Stimulated activated CD4-positive, alpha-beta T cell treated with anti-CD3 and anti-CD28 coated beads, Interleukin-1b, Interleukin-23, amount 100 ng/mL, for 48 hours (primary cell): ENCODE results near the gene PRR23B.
"Not testable (repeated sequence)": the region's sequence is repeated elsewhere in the genome, so short reads cannot be mapped to it uniquely, and the experiment has no call there.

Experiments
- DNase-seq: peaks from one replicate; pipeline ENCODE4 v3.0.0-alpha.2; 2020

PRR23B gene

GRCh38 chr3:139020868-139021234, at the start of gene PRR23B:
PRR23B (minus strand) TSS chr3:139020926; CDS start chr3:139020661, 265 bp downstream.
- DNase-seq = no peak

- DNase-seq = no peak
Measured at GRCh38 chr3:139062918-139063317, 42.2 kb upstream of the PRR23B start.

GRCh38 chr3:139052802-139053600, 32.3 kb upstream of the PRR23B start:
- no peak for DNase-seq

DNA sequence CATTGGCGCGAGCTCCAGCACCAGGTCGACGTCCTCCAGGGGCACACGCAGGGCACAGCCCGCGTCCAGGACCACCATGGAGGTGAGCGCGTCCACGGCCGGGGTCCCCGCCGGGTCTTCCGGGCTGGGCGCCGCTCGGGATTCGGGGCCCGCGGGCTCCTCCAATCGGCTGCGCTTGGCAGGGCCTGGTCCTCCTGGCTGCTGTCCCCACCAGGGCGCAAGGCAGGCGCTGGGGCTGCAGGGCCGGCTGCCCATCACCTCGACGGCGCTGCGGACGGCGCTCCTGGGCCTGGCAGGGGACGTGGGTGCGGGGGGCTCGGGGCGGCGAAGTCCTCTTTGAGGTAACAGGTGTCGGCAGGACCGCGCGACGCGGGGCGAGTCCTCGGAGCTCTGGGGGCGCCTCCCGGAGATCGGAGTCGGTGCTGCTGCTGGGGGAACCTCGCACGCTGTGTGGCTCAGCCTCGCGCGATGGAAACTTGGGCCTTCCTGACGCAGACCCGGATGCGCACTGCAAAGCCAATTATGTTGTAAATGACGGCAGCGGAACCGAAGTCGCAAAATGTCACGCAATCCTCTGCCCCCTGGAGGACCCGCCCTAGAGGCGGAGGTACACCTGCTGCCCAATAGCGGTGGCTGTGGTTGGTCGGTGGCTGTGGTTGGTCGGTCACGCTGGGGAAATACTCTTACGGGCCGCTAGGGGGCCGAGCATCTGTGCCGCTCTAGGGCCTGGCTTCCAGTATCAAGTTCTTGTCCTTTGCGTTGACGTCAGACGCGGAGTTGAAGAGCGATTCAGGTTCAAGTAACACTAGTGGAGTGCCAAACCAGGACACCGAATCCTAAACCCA, 23.9 kb upstream of the PRR23B start, which contains the start of gene PRR23C:
Gene PRR23C (minus strand): TSS at position 527 of the 845 bp plus-strand sequence. CDS start 272 bp downstream, at position 255.
- DNase-seq = no peak

GRCh38 chr3:139043554-139044365, 23.0 kb upstream of the PRR23B start:
- DNase-seq = no peak

- no peak for DNase-seq
Measured at GRCh38 chr3:139037478-139037877, 16.8 kb upstream of the PRR23B start.

DNA sequence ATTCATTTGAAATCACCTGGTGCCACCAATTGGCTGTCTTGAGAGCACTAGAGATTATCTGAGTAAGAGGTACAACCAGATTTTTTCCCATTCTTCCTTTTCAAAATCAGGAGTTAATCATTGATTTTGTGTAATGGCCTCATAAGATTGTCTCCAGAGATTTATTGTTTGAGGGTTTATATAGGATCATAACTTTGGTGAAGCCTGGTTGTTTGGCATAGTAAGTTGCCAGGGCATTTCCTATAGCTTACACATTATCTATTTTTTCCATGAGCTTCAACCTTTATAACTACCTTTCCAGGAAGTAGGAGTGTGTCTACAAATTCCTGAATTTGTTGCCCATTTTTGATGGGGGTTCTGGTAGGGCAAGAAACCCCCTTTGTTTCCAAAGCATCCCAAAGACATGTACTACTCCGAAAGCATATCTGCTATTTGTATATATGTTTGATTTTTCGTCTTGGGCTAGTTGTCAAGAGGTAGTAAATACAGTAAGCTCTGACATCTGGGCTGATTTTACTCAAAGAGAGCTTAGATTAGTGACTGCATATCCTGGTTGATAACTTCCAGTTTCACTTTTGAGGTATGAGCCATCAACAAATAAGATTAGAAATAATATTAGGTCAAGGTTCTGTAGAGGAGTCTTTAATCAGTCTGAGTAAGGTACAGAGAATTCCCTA, 11.7 kb upstream of the PRR23B start:
- DNase-seq = no peak

DNA sequence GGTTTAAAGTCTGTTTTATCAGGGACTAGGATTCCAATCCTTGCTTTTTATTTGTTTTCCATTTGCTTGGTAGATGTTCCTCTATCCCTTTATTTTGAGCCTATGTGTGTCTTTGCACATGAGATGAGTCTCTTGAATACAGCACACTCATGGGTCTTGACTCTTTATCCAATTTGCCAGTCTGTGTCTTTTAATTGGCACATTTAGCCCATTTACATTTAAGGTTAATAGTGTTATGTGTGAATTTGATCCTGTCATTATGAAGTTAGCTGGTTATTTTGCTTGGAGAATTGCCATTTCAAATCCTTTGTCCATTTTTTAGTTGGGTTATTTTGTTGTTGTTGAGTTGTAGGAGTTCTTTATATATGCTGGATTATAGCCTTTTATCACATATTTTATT, 9.8 kb upstream of the PRR23B start:
- DNase-seq = not testable (repeated sequence)

DNA sequence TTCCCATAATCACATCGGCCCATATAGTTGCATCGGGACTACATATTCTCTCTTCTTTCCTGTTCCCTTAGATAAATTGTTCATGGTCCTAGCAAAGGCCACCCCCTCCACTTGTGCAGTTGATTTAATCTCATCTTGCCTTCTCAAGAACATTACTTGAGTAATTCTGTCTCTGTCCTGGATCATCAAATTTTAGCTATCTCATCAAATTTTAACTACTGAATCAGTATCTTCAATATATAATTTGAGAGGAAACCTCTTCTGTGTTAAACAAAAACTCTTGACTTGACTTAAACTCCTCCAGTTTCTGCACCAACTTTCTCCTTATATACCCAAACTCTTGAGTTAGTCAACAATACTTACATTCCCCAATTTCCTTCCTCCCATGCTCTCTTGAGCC, 4.2 kb upstream of the PRR23B start:
- DNase-seq = no peak

- DNase-seq = no peak
Measured at GRCh38 chr3:139020036-139020867, 474 bp downstream of the PRR23B start.

GRCh38 chr3:139016430-139017048, 4.2 kb downstream of the PRR23B start:
- DNase-seq = no peak

DNA sequence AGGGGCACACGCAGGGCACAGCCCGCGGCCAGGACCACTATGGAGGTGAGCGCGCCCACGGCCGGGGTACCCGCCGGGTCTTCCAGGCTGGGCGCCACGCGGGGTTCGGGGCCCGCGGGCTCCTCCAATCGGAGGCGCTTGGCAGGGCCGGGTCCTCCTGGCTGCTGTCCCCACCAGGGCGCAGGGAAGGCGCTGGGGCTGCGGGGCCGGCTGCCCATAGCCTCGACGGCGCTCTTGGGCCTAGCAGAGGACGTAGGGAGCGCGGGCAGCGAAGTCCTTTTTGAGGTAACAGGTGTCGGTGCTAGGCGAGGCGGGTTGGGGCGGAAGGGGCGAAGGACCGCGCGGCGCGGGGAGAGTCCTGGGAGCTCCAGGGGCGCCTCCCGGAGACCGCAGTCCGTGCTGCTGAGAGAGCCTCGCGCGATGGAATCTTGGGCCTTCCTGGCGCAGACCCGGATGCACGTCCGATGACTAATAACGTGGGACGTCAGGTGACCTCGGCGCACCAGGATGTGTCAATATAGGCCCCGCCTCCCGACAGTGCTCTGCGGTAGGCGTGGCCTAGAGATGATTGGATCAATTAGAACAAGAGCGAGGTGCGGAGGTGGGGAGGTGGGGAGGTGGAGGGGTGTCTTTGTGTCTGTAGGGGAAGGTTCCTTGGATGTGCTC, 14.5 kb downstream of the PRR23B start, which contains the start of gene PRR23A:
Gene PRR23A (minus strand): TSS at position 218 of the 666 bp plus-strand sequence. CDS start 0 bp downstream, at position 218.
- no peak for DNase-seq

DNA sequence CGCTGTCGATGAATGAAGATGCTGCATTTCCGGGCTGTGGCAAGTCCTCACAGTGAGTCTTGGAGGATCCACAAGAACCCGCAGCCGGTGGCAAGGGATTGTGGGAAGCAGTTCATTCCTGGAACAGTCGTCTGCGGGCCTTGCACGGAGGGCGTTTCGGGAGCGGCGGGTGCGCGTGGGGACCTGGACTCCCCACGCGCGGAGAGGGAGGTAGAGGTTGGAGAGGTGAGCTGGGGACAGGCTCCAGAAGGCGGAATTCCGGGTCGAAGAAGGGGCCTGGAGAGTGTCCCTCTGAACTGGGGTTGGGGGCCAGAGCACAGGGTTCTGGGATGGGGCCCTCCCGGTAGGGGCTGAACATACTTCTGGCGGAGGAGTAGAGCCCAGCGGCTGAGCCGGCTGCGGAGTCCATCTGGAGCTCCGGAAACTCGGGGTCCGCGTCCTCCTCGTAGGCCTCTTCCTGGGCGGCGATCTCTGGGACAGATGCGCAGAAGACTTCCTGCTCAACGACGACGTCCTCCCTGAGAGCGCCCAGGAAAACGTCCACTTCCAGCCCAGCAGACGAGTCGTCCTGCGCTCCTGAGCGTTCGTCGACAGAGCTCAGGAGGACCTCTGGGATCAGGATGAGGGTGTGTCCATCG, 15.3 kb downstream of the PRR23B start:
- no peak for DNase-seq

DNA sequence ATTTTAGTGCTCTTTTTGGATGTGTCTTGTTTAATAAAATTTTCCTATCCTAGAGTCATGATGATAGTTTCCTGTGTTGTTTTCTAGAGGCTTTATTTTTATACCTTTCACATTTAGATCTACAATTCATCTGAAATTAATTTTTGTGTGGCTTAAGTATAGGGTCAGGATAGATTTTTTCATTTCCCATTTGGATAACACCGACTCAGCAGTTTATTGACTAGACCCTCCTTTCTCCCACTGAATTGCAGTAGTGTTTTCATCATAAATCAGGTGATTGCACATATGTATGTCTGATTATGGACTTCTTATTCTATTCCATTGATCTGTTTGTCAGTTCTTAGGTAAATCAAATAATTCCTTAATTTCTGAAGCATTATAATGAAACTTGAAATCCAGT, 25.0 kb downstream of the PRR23B start:
- DNase-seq = no peak

GRCh38 chr3:138987181-138987580, 33.5 kb downstream of the PRR23B start:
- DNase-seq = no peak

- DNase-seq = no peak
Measured at GRCh38 chr3:138985932-138986331, 34.8 kb downstream of the PRR23B start.

DNA sequence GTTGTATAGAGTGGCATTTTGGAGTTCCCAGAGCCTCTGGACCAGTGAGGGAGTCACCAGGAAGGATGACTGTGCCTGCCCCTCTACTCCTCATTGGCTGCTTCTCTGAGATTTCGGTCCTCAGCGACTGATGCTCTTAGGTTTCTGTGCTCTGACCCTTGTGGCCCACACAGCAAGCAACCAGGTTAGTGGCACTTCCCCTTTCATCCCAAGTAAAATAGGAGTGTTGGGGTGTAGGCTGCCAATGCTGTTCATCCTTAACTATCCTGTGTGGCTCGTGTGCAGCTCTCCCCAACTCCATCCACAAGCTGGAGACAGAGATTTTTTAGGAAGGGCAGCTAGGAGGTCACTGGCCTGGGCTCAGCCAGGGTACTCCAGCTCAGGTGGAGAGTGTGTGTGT, 35.9 kb downstream of the PRR23B start:
- no peak for DNase-seq

DNA sequence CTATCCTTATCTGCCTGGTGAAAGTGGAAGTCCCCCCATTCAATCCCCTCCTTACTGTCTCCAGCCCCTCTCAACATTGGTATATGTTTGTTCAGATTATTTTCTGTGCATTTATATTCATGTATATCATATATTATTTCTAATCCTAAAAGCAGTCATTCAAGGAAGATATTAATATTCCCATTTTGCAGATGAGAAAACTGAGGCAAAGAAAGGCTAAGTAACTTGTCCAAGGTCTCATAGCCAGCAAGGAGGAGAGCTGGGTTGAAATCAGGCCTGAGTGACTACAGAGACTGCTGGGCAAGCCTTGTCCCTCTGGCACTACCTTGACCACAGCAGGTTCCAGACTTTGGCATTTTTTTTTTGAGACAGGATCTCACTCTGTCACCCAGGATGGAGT, 44.7 kb downstream of the PRR23B start:
- DNase-seq = no peak

DNA sequence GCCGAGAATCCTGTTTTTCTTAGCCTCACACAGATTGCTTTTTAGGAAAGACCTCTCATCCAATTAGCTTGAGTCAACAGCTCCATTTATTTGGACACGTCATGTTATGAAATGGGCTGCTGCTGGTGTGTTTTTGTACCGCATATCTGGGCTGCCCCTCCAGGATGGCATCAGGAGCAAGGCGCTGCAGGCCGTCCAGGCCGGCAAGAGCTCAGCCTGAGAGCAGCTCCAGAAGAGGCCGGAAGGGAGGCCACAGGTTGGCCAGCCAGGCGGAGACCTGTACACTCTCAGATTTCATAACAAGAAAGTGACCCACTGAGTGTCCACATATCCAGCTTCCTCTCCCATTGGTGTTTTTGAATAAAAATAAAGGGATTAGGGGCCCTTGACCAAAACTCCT, 45.4 kb downstream of the PRR23B start:
- no peak for DNase-seq

DNA sequence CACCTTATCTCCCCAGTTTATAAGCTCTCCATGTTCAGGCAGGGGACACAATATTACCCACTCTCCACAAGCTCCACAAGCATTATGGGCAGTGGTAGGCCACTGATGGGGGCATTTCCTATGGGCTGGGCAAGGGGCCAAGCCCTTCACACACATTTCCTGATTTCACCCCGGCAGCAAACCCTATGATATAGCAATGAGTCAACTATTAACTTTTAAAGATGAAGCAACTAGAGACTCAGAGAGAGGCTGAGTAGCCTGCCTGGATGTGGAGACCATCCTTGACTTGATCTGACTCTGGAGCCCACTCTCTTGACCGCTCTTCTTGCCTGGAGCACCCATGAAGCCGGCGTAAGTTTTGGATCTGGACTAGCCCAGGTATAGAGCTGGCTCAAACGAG, 46.3 kb downstream of the PRR23B start:
- no peak for DNase-seq
